ENCODE measurements around the gene TMEM132C.

DNA sequence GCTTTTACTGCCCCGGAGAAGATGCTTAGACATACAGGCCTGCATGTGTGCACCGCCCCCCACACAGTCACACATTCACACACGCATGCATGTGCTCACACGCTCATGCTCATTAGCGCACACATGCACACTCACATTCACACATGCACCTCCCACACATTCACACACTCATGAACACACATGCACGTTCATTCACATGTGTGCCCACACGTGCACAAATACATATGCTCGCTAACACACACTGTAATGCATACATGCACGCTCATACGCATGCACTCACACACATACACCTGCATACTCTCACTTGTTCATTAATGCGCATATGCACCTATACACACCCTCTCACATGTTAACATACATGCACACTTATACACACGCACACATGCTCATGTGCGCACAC, 21.9 kb downstream of the TMEM132C start:
- TF ChIP-seq, protein P1, sequence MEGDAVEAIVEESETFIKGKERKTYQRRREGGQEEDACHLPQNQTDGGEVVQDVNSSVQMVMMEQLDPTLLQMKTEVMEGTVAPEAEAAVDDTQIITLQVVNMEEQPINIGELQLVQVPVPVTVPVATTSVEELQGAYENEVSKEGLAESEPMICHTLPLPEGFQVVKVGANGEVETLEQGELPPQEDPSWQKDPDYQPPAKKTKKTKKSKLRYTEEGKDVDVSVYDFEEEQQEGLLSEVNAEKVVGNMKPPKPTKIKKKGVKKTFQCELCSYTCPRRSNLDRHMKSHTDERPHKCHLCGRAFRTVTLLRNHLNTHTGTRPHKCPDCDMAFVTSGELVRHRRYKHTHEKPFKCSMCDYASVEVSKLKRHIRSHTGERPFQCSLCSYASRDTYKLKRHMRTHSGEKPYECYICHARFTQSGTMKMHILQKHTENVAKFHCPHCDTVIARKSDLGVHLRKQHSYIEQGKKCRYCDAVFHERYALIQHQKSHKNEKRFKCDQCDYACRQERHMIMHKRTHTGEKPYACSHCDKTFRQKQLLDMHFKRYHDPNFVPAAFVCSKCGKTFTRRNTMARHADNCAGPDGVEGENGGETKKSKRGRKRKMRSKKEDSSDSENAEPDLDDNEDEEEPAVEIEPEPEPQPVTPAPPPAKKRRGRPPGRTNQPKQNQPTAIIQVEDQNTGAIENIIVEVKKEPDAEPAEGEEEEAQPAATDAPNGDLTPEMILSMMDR (IDR thresholded peaks at IDR 0.05; ENCODE audit: insufficient read depth, low read length, poor library complexity, severe bottlenecking) = no peak
- TF ChIP-seq EZH2phosphoT487 (conservative IDR thresholded peaks at IDR 0.05; ENCODE audit: low read length) = no peak
